HepG2 (cell line): Measurements from ENCODE around the gene TTC31. TPM values are rescaled to one million over a fixed set of nuclear protein-coding genes. Genes with fewer than 3 reads are reported as not detected.
A peak's percentile ranks its signal among the peaks of the same experiment; 100 is the strongest.

Experiments
- ATAC-seq: fragments of 200-7000 bp; cut with Tn5 transposase; 3 replicates; pipeline ENCODE4 v1.9.1; 2020; ENCODE audit warnings: mild to moderate bottlenecking, moderate library complexity
- BruUV-seq: library from RNA; stranded (reverse); fragments of 400-500 nt; replicated peaks from 2 replicates; lab custom pipeline; 2021; lab: Mats Ljungman, UMichigan
- CTCF ChIA-PET: fragments of 300-600 bp; formaldehyde crosslinking; extraction: SDS; loops from one replicate; lab custom pipeline; 2021; ENCODE audit warnings: low total read pairs, inconsistent platforms, low intra/inter-chr PET ratio; lab: Yijun Ruan, JAX
- POLR2A ChIA-PET: fragments of 350-600 bp; sonication (Branson Sonifier 250); formaldehyde crosslinking; loops from one replicate; lab custom pipeline; 2020; ENCODE audit warnings: antibody characterized with exemption, inconsistent platforms; lab: Yijun Ruan, JAX
- DNase-seq: peaks from one replicate; pipeline ENCODE4 v3.0.0-alpha.2; 2015; ENCODE audit warnings: low spot score
- FAIRE-seq: peaks from 3 replicates; lab custom pipeline; 2011; peaks lifted over from hg19 to GRCh38; lab: Jason Lieb, UNC
- H2AFZ ChIP-seq: one replicate; pipeline ENCODE4 v1.6.1; 2011; ENCODE audit warnings: low read length, inconsistent platforms
- H3K27ac ChIP-seq: fragments of 300-600 bp; 3 replicates; pipeline ENCODE4 v1.8.0; 2011; ENCODE audit warnings: mixed run types, mild to moderate bottlenecking, mixed read lengths, low read length, inconsistent platforms; ENCODE audit not compliant: insufficient read depth; ENCODE audit errors: extremely low read length
- H3K27me3 ChIP-seq, 2 experiments: fragments of 200-600 bp in 1 of 2; 2 replicates in 1 of 2; 3 replicates in 1 of 2; pipeline versions ENCODE4 v1.6.0 to v1.8.0; 2011; ENCODE audit warnings: low read length in 2 of 2, mild to moderate bottlenecking in 2 of 2, moderate library complexity in 2 of 2, inconsistent platforms in 1 of 2; ENCODE audit not compliant: insufficient read depth in 2 of 2, control insufficient read depth in 1 of 2
- H3K36me3 ChIP-seq, 2 experiments: fragments of 200-600 bp in 1 of 2; replicated peaks in 1 of 2; 2 replicates in 1 of 2; 3 replicates in 1 of 2; pipeline versions ENCODE4 v1.5.1 to v1.8.0; 2011; ENCODE audit warnings: low read length in 2 of 2, inconsistent platforms in 1 of 2; ENCODE audit not compliant: insufficient read depth in 2 of 2, control insufficient read depth in 1 of 2
- H3K4me1 ChIP-seq: 2 replicates; pipeline ENCODE4 v1.5.1; 2012; ENCODE audit warnings: low read length, inconsistent platforms; ENCODE audit not compliant: insufficient read depth
- H3K4me2 ChIP-seq: 2 replicates; pipeline ENCODE4 v1.6.0; 2011; ENCODE audit warnings: low read depth, low read length, inconsistent platforms
- H3K4me3 ChIP-seq, 3 experiments: fragments of 200-600 bp in 1 of 3; sonication (generic), shearing (Covaris generic) in 1 of 3; replicated peaks in 1 of 3; 2 replicates each; pipeline ENCODE4 v1.5.1; 2011 to 2016; ENCODE audit warnings: low read length in 3 of 3, inconsistent platforms in 2 of 3, low read depth in 2 of 3, mild to moderate bottlenecking in 2 of 3, control low read depth in 1 of 3, mixed read lengths in 1 of 3; ENCODE audit not compliant: insufficient read depth in 1 of 3
- H3K79me2 ChIP-seq: one replicate; pipeline ENCODE4 v1.6.1; 2011; ENCODE audit warnings: low read length, inconsistent platforms; ENCODE audit not compliant: insufficient read depth
- H3K9ac ChIP-seq: 2 replicates; pipeline ENCODE4 v1.6.0; 2011; ENCODE audit warnings: mild to moderate bottlenecking, low read depth, low read length, inconsistent platforms; ENCODE audit not compliant: insufficient read depth
- H3K9me3 ChIP-seq: 2 replicates; pipeline ENCODE4 v1.5.1; 2012; ENCODE audit warnings: mild to moderate bottlenecking, low read length
- H4K20me1 ChIP-seq: 2 replicates; pipeline ENCODE4 v1.6.0; 2011; ENCODE audit warnings: inconsistent platforms, mild to moderate bottlenecking, low read length, moderate library complexity; ENCODE audit not compliant: insufficient read depth
- AGO2 ChIP-seq: fragments of 200-400 bp; formaldehyde crosslinking; optimal IDR thresholded peaks from 2 replicates; pipeline ENCODE3; 2017; ENCODE audit warnings: mild to moderate bottlenecking, low read depth, low read length, moderate library complexity
- KDM2A ChIP-seq: sonication (generic); formaldehyde crosslinking; IDR thresholded peaks from 2 replicates; pipeline ENCODE4 v1.4.0; 2020; ENCODE audit warnings: low read depth, missing genetic modification reagents, borderline replicate concordance
- NFE2L2 ChIP-seq: fragments of 150-350 bp; IDR thresholded peaks from 2 replicates; pipeline ENCODE4 v1.6.1; 2014; ENCODE audit warnings: low read length
- NRL ChIP-seq: sonication (generic); formaldehyde crosslinking; IDR thresholded peaks from 2 replicates; pipeline ENCODE4 v1.5.0; 2020; ENCODE audit warnings: missing genetic modification reagents, mild to moderate bottlenecking, moderate library complexity, borderline replicate concordance
- POLR2A ChIP-seq, 2 experiments: IDR thresholded peaks; 2 replicates each; pipeline ENCODE4 v1.6.1; 2011; ENCODE audit warnings: low read depth in 2 of 2, low read length in 2 of 2, mild to moderate bottlenecking in 1 of 2, moderate library complexity in 1 of 2; ENCODE audit not compliant: insufficient read depth in 1 of 2
- POLR2AphosphoS5 ChIP-seq: IDR thresholded peaks from 2 replicates; pipeline ENCODE4 v1.6.1; 2012; ENCODE audit warnings: low read depth, low read length
- XRCC5 ChIP-seq: fragments of 200-400 bp; formaldehyde crosslinking; optimal IDR thresholded peaks from 2 replicates; pipeline ENCODE3; 2017; ENCODE audit warnings: mild to moderate bottlenecking, low read length
- ZBTB26 ChIP-seq: IDR thresholded peaks from 2 replicates; pipeline ENCODE4 v1.6.1; 2016; ENCODE audit warnings: missing compliant biosample characterization, missing genetic modification reagents, borderline replicate concordance
- ZC3H13 ChIP-seq: sonication (generic); formaldehyde crosslinking; IDR thresholded peaks from 2 replicates; pipeline ENCODE4 v1.8.1; 2023; ENCODE audit warnings: mild to moderate bottlenecking, missing genetic modification reagents, moderate library complexity
- ZNF687 ChIP-seq: sonication (generic); formaldehyde crosslinking; IDR thresholded peaks from 2 replicates; pipeline ENCODE4 v1.5.1; 2020; ENCODE audit warnings: mild to moderate bottlenecking, missing genetic modification reagents, moderate library complexity
- WGBS: methylation state at CpG from one replicate; pipeline ENCODE4 v1.1.6; 2017; ENCODE audit warnings: low lambda C conversion rate; 5-methylcytosine and 5-hydroxymethylcytosine counted together
- in situ Hi-C: cut with HindIII; loops from 2 replicates; pipeline ENCODE4 v1.10.0; 2017; ENCODE audit warnings: low pct_unique_long_range_greater_than_20kb; ENCODE audit not compliant: extremely low pct_ligation_motif_present
- intact Hi-C: fragments of 100-400 bp; cut with micrococcal nuclease; formaldehyde crosslinking; loops from one replicate; pipeline ENCODE4 v1.10.0; 2022; ENCODE audit not compliant: unreplicated experiment
- polyA plus RNA-seq, 8 experiments: library from polyadenylated mRNA; depleted of rRNA in 3 of 8; stranded (reverse) in 7 of 8; unstranded in 1 of 8; fragments of >200 nt; fragmentation: Illumina TruSeq in 4 of 8; extraction: Trizol in 4 of 8; gene quantifications; 2 replicates each; pipeline versions ENCODE4 v1.2.1 to v1.2.3, GENCODE V29; 2011 to 2016; ENCODE audit warnings: low read depth in 4 of 8, missing spikeins in 1 of 8, mixed read lengths in 1 of 8; ENCODE audit not compliant: insufficient read depth in 1 of 8
- total RNA-seq, 5 experiments: library from RNA; depleted of rRNA; stranded (reverse); fragments of >200 nt; fragmentation: Illumina TruSeq; extraction: Trizol; gene quantifications; 2 replicates each; pipeline ENCODE4 v1.2.3, GENCODE V29; 2016; ENCODE audit warnings: low read depth in 1 of 5

TTC31 gene
- total and polyA plus RNA-seq, 2 of the 13 experiments (the other 11 are each of a cell fraction or from before 2014, with no cell fraction given), result 28.3 to 39.5 TPM

- 90% methylated on average over 4 of the region's 4 CpGs for WGBS
- BruUV-seq, result no TSS peak
- H3K79me2 ChIP-seq, result peaks cover 15% of the 10 kb centered on the region
- in situ Hi-C loops, result no loop called here
- no peak overlapping the region for H3K4me3 ChIP-seq
- 0 out of 4 replicates have a peak, but pooled peaks of 1 of the 2 experiments have one; percentile 20 for TF ChIP-seq POLR2A (IDR thresholded peaks at IDR 0.05; ENCODE audit: insufficient read depth in 1 of 2, low read depth in 2 of 2, low read length in 2 of 2)
- TF ChIP-seq POLR2AphosphoS5, result peak; percentile 15; the same call in 1 of the 2 replicates
- no peak for TF ChIP-seq XRCC5
- no peak overlapping the region for H2AFZ ChIP-seq
- H3K27me3 ChIP-seq, result peaks cover 4 to 23% of the 10 kb centered on the region in 2 experiments; a peak in 3 of 5 replicates
- H3K36me3 ChIP-seq, result peaks cover 7 to 12% of the 10 kb centered on the region in 2 experiments; a peak in 3 of 5 replicates
- H3K4me1 ChIP-seq, result peaks cover 20% of the 10 kb centered on the region
- no peak overlapping the region for H3K27ac ChIP-seq
- no peak for FAIRE-seq
- no peak for DNase-seq
- no peaks in the 10 kb centered on the region for H4K20me1 ChIP-seq
- H3K9ac ChIP-seq, result no peak overlapping the region
- no peaks in the 10 kb centered on the region for H3K9me3 ChIP-seq
- intact Hi-C loops, result no loop called here
- ChIA-PET POLR2A (interaction anchor here (3.0 to 5.9 kb wide), 2 partner anchors 32 to 51 kb away, joined by 17 to 76 read pairs; partner anchors contain the start of genes CCDC142, LBX2 and TTC31), CTCF (interaction anchor here (2.4 kb wide), 1 partner anchor 50 kb away, joined by 19 read pairs; the partner anchor contains the start of genes CCDC142 and TTC31)
- ATAC-seq, result no peak
- H3K4me2 ChIP-seq, result no peak overlapping the region
Observed at GRCh38 chr2:74533464-74533863, 50.6 kb downstream of the TTC31 start.

- Histone ChIP-seq H3K4me1 (peaks cover 19% of the 10 kb centered on the region), H3K9ac (no peak overlapping the region), H3K4me3 (no peak overlapping the region), H2AFZ (no peak overlapping the region), H3K9me3 (no peaks in the 10 kb centered on the region), H4K20me1 (no peaks in the 10 kb centered on the region), H3K27ac (no peak overlapping the region), H3K27me3 (peaks cover 4 to 28% of the 10 kb centered on the region in 2 experiments; a peak in 3 of 5 replicates), H3K36me3 (peaks cover 7 to 12% of the 10 kb centered on the region in 2 experiments; a peak in 3 of 5 replicates), H3K4me2 (no peak overlapping the region), H3K79me2 (peaks cover 5% of the 10 kb centered on the region)
- no peak for DNase-seq
- in situ Hi-C loops (no loop called here), intact Hi-C loops (no loop called here)
- FAIRE-seq, result no peak
- WGBS, result 95% methylated on average over 12 of the region's 12 CpGs
- CTCF ChIA-PET, result no interaction called here
- ATAC-seq, result no peak
- BruUV-seq, result no TSS peak
- POLR2A ChIA-PET, result no interaction called here
- TF ChIP-seq NFE2L2 (no peak), ZBTB26 (no peak), ZNF687 (CRISPR knock-in tag) (0 out of 2 replicates have a peak, but pooled peaks have one; percentile 9), KDM2A (CRISPR knock-in tag) (peak; percentile 20; the same call in 1 of the 2 replicates), AGO2 (peak; percentile 77), ZC3H13 (CRISPR knock-in tag) (0 out of 2 replicates have a peak, but pooled peaks have one; percentile 40), NRL (CRISPR knock-in tag) (peak; percentile 43; the same call in 1 of the 2 replicates)
Observed at GRCh38 chr2:74534411-74534810, 51.5 kb downstream of the TTC31 start.
